Fibroblast of lung (primary cell): ENCODE measurements around the gene OGFR. TPM values are rescaled to one million over a fixed set of nuclear protein-coding genes. Genes with fewer than 3 reads are reported as not detected.
A peak's percentile ranks its signal among the peaks of the same experiment; 100 is the strongest.

Experiments
- DNase-seq, 2 donors: peaks; one replicate each; pipeline versions ENCODE4 v3.0.0 to v3.0.0-alpha.2; 2010; ENCODE audit warnings: low read depth in 2 of 2
- H2AFZ ChIP-seq: 2 replicates; pipeline ENCODE4 v1.5.1; 2012; ENCODE audit warnings: low read length, control low read depth, inconsistent platforms
- H3K27ac ChIP-seq: 2 replicates; pipeline ENCODE4 v1.5.1; 2011; ENCODE audit warnings: low read length, control low read depth; ENCODE audit not compliant: insufficient read depth
- H3K27me3 ChIP-seq: 2 replicates; pipeline ENCODE4 v1.5.1; 2011; ENCODE audit warnings: mild to moderate bottlenecking, low read length; ENCODE audit not compliant: control insufficient read depth, insufficient read depth
- H3K36me3 ChIP-seq: 2 replicates; pipeline ENCODE4 v1.5.1; 2011; ENCODE audit warnings: low read length; ENCODE audit not compliant: control insufficient read depth, insufficient read depth
- H3K4me1 ChIP-seq: 2 replicates; pipeline ENCODE4 v1.5.1; 2011; ENCODE audit warnings: low read length; ENCODE audit not compliant: control insufficient read depth, insufficient read depth; ENCODE audit errors: extremely low read depth
- H3K4me2 ChIP-seq: 2 replicates; pipeline ENCODE4 v1.5.1; 2011; ENCODE audit warnings: low read length, control low read depth; ENCODE audit not compliant: insufficient read depth; ENCODE audit errors: extremely low read depth
- H3K4me3 ChIP-seq, 4 experiments: fragments of 200-600 bp in 1 of 4; sonication (generic) in 1 of 4; replicated peaks in 1 of 4; 2 replicates each; pipeline ENCODE4 v1.5.1; 2011 to 2016; ENCODE audit warnings: low read length in 4 of 4, low read depth in 3 of 4, mild to moderate bottlenecking in 3 of 4, control low read depth in 2 of 4, inconsistent platforms in 1 of 4, mixed read lengths in 1 of 4; ENCODE audit not compliant: insufficient read depth in 1 of 4; ENCODE audit errors: control extremely low read depth in 1 of 4
- H3K79me2 ChIP-seq: 2 replicates; pipeline ENCODE4 v1.5.1; 2012; ENCODE audit warnings: mild to moderate bottlenecking, low read length, inconsistent platforms; ENCODE audit not compliant: control insufficient read depth, insufficient read depth
- H3K9ac ChIP-seq: 2 replicates; pipeline ENCODE4 v1.5.1; 2011; ENCODE audit warnings: mild to moderate bottlenecking, low read length, control low read depth; ENCODE audit not compliant: insufficient read depth
- H3K9me3 ChIP-seq: 2 replicates; pipeline ENCODE4 v1.5.1; 2012; ENCODE audit warnings: low read depth, low read length; ENCODE audit not compliant: control insufficient read depth, insufficient read depth
- H4K20me1 ChIP-seq: 2 replicates; pipeline ENCODE4 v1.5.1; 2011; ENCODE audit warnings: low read length; ENCODE audit not compliant: control insufficient read depth, insufficient read depth; ENCODE audit errors: extremely low read depth
- EZH2 ChIP-seq: IDR thresholded peaks from 2 replicates; pipeline ENCODE4 v1.5.1; 2012; ENCODE audit warnings: low read length, control low read depth, mild to moderate bottlenecking; ENCODE audit errors: missing control alignments
- polyA plus RNA-seq, 2 donors: library from polyadenylated mRNA; depleted of rRNA in 1 of 2; stranded (reverse) in 1 of 2; unstranded in 1 of 2; fragments of >200 nt; gene quantifications; 2 replicates each; pipeline ENCODE4 v1.2.1, GENCODE V29; 2011 to 2012; ENCODE audit warnings: missing spikeins in 1 of 2
- total RNA-seq: library from RNA; depleted of rRNA; stranded (reverse); fragments of >200 nt; gene quantifications from 2 replicates; pipeline ENCODE4 v1.2.1, GENCODE V29; 2014
- TF ChIP-seq, protein P1 (sequence below), 2 donors: IDR thresholded peaks in 1 of 2; conservative IDR thresholded peaks in 1 of 2; 1 replicate in 1 of 2; 2 replicates in 1 of 2; pipeline ENCODE4 v1.5.1; 2011 to 2012; ENCODE audit warnings: low read length in 2 of 2, control low read depth in 1 of 2, inconsistent platforms in 1 of 2, low read depth in 1 of 2, mild to moderate bottlenecking in 1 of 2

The OGFR gene
- total and polyA plus RNA-seq, 2 donors (not counting 1 experiment from before 2014, with no cell fraction given), result 19.7 to 34.0 TPM

DNA sequence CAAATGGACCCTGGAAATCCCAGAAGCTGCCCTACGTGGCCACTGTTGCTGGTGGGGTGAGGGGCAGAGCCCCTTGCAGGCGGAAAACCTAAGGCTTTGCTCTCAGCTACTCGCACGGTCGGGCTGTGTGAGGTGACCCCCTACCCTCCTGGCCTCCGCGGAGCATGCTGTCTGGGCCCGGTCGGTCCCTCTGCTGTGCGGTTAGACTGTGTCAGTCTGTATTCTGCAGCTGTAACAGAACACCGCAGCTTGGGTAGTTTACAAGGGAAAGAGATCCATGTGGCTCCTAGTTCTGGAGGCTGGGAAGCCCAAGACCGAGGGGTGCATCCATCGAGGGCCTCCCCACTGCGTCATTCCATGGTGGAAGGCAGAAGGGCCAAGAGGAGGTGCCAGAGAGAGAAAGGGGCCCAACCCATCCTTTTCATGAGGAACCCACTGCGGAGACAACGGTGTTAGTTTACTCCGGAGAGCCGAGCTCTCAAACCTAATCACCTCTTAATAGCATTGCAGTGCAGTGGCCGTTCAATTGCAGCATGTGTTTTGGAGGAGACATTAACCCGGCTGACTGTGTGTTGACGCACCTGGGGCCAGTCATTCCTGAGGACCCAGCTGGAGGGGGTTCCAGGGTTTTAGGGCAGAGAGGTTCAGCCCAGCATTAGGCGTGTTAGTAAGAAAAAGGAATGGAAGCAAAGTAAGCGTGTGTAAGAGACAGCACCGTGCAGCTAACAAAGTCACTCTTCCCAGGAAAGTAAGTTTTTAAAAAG lies 30.5 kb downstream of the OGFR start:
- Histone ChIP-seq H3K36me3 (no peaks in the 10 kb centered on the region), H3K9ac (no peak overlapping the region), H3K4me2 (no peak overlapping the region), H4K20me1 (no peaks in the 10 kb centered on the region), H3K4me3 (no peak overlapping the region), H3K27me3 (no peaks in the 10 kb centered on the region), H3K9me3 (no peaks in the 10 kb centered on the region), H3K27ac (no peak overlapping the region), H2AFZ (no peak overlapping the region), H3K4me1 (no peaks in the 10 kb centered on the region), H3K79me2 (no peaks in the 10 kb centered on the region)
- no peak for DNase-seq
- TF ChIP-seq EZH2, result no peak
- TF ChIP-seq, protein P1, sequence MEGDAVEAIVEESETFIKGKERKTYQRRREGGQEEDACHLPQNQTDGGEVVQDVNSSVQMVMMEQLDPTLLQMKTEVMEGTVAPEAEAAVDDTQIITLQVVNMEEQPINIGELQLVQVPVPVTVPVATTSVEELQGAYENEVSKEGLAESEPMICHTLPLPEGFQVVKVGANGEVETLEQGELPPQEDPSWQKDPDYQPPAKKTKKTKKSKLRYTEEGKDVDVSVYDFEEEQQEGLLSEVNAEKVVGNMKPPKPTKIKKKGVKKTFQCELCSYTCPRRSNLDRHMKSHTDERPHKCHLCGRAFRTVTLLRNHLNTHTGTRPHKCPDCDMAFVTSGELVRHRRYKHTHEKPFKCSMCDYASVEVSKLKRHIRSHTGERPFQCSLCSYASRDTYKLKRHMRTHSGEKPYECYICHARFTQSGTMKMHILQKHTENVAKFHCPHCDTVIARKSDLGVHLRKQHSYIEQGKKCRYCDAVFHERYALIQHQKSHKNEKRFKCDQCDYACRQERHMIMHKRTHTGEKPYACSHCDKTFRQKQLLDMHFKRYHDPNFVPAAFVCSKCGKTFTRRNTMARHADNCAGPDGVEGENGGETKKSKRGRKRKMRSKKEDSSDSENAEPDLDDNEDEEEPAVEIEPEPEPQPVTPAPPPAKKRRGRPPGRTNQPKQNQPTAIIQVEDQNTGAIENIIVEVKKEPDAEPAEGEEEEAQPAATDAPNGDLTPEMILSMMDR (conservative IDR thresholded peaks at IDR 0.05 in 1 of 2, IDR thresholded peaks at IDR 0.05 in 1 of 2; ENCODE audit: low read depth in 1 of 2, low read length in 2 of 2), result no peak

DNA sequence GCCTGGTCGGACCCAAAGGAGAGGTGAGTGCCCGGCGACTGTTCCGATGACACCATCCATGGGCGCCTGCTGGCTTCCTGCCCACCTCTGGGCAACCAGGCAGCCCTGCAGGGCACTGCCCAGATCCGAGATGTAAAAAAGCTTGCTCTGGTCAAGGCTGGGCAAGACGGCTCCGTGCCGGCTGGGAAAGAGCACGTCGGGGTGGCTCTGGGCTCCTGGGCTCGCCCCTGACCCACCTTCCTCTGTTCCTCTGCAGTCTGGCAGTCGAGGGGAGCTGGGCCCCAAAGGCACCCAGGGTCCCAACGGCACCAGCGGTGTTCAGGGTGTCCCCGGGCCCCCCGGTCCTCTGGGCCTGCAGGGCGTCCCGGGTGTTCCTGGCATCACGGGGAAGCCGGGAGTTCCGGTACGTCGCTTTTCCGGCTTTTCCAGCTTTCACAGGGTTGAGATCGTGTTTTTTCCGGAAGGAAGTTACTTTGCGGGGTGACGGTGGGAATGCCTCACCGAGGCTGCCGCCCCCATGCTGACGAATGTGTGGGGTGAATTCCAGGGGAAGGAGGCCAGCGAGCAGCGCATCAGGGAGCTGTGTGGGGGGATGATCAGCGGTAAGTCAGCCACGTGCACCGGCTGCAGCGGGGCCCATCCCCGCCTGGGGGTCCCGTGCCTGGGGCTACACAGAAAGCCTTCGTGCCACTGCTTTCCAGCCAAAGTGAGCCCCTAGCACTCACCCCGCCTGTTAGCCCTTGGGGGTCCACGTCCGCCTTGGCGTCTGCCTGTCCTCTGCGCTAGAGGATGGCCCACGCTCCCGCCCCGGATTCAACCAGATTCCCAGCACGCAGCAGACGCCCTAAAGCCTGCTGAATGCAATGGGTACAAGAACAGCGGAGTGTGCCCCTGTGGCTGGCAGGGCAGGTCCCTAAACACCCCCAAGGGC lies 31.6 kb downstream of the OGFR start:
- Histone ChIP-seq H4K20me1 (no peaks in the 10 kb centered on the region), H3K4me1 (no peaks in the 10 kb centered on the region), H3K9me3 (no peaks in the 10 kb centered on the region), H3K4me2 (no peak overlapping the region), H3K79me2 (no peaks in the 10 kb centered on the region), H3K4me3 (no peak overlapping the region), H3K27me3 (no peaks in the 10 kb centered on the region), H2AFZ (no peak overlapping the region), H3K27ac (no peak overlapping the region), H3K9ac (no peak overlapping the region), H3K36me3 (no peaks in the 10 kb centered on the region)
- TF ChIP-seq EZH2, result no peak
- TF ChIP-seq, protein P1 (conservative IDR thresholded peaks at IDR 0.05 in 1 of 2, IDR thresholded peaks at IDR 0.05 in 1 of 2; ENCODE audit: low read depth in 1 of 2, low read length in 2 of 2), result no peak
- peak in 1 of 2 donors; percentile 50 for DNase-seq

DNA sequence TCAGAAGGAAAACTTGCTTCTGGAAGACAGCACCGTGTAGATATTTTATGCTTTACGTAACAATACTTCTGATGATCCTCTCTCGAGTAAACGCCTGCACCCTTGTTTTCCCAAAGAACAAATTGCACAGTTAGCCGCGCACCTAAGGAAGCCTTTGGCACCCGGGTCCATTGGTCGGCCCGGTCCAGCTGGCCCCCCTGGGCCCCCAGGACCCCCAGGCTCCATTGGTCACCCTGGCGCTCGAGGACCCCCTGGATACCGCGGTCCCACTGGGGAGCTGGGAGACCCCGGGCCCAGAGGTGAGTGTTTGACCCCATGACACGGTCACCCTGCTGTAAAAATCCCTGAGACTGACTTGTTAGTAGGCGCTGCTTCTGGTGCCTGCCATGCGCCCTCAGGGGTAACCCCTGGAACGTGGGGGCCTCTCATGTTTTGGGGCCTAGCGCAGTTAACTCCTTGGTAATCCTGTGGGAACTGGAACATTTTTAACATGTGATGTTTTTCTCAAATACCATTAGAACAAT lies 32.4 kb downstream of the OGFR start:
- Histone ChIP-seq H2AFZ (no peak overlapping the region), H3K36me3 (no peaks in the 10 kb centered on the region), H3K4me2 (no peak overlapping the region), H3K9me3 (no peaks in the 10 kb centered on the region), H3K27ac (no peak overlapping the region), H4K20me1 (no peaks in the 10 kb centered on the region), H3K27me3 (no peaks in the 10 kb centered on the region), H3K9ac (no peak overlapping the region), H3K4me1 (no peaks in the 10 kb centered on the region), H3K79me2 (no peaks in the 10 kb centered on the region), H3K4me3 (no peak overlapping the region)
- no peak for DNase-seq
- TF ChIP-seq, protein P1 (conservative IDR thresholded peaks at IDR 0.05 in 1 of 2, IDR thresholded peaks at IDR 0.05 in 1 of 2; ENCODE audit: low read depth in 1 of 2, low read length in 2 of 2), result no peak
- TF ChIP-seq EZH2, result no peak
